HL-60 (cell line): ENCODE measurements around the gene BBS12.

Experiments used
- POLR2AphosphoS5 ChIP-seq: IDR thresholded peaks from 2 replicates; pipeline ENCODE4 v1.6.1; 2012; ENCODE audit warnings: low read depth
- TF ChIP-seq, protein P1 (sequence below): IDR thresholded peaks from one replicate; pipeline ENCODE4 v1.5.1; 2011; ENCODE audit warnings: low read length, control low read depth, inconsistent platforms; ENCODE audit not compliant: insufficient read depth
- TF ChIP-seq, protein P2 (sequence below): IDR thresholded peaks from 2 replicates; pipeline ENCODE4 v1.6.1; 2012; ENCODE audit warnings: low read depth; ENCODE audit not compliant: insufficient replicate concordance

DNA sequence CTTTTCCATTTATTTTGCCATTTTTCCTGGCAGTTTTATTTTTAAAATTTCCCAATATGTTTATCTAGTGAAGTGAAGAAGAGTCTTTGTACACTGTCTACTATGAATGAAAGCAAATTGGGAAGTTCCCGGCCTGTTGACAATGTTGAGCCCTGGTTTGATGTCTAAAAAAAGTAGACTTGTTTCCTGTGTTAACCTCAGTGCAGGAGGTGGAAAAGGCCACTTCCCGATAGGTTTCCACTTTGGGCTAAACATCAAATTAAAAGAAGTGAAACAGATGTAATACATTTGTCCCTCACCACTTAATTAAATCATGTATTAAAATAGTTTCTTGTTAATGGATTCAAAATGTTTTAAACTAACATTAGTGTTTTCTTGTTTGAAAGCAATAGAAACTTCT lies 30.0 kb downstream of the BBS12 start:
- TF ChIP-seq, protein P1, sequence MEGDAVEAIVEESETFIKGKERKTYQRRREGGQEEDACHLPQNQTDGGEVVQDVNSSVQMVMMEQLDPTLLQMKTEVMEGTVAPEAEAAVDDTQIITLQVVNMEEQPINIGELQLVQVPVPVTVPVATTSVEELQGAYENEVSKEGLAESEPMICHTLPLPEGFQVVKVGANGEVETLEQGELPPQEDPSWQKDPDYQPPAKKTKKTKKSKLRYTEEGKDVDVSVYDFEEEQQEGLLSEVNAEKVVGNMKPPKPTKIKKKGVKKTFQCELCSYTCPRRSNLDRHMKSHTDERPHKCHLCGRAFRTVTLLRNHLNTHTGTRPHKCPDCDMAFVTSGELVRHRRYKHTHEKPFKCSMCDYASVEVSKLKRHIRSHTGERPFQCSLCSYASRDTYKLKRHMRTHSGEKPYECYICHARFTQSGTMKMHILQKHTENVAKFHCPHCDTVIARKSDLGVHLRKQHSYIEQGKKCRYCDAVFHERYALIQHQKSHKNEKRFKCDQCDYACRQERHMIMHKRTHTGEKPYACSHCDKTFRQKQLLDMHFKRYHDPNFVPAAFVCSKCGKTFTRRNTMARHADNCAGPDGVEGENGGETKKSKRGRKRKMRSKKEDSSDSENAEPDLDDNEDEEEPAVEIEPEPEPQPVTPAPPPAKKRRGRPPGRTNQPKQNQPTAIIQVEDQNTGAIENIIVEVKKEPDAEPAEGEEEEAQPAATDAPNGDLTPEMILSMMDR, result no peak
- no peak for TF ChIP-seq POLR2AphosphoS5
- TF ChIP-seq, protein P2, sequence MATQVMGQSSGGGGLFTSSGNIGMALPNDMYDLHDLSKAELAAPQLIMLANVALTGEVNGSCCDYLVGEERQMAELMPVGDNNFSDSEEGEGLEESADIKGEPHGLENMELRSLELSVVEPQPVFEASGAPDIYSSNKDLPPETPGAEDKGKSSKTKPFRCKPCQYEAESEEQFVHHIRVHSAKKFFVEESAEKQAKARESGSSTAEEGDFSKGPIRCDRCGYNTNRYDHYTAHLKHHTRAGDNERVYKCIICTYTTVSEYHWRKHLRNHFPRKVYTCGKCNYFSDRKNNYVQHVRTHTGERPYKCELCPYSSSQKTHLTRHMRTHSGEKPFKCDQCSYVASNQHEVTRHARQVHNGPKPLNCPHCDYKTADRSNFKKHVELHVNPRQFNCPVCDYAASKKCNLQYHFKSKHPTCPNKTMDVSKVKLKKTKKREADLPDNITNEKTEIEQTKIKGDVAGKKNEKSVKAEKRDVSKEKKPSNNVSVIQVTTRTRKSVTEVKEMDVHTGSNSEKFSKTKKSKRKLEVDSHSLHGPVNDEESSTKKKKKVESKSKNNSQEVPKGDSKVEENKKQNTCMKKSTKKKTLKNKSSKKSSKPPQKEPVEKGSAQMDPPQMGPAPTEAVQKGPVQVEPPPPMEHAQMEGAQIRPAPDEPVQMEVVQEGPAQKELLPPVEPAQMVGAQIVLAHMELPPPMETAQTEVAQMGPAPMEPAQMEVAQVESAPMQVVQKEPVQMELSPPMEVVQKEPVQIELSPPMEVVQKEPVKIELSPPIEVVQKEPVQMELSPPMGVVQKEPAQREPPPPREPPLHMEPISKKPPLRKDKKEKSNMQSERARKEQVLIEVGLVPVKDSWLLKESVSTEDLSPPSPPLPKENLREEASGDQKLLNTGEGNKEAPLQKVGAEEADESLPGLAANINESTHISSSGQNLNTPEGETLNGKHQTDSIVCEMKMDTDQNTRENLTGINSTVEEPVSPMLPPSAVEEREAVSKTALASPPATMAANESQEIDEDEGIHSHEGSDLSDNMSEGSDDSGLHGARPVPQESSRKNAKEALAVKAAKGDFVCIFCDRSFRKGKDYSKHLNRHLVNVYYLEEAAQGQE, result no peak
